Subcutaneous adipose tissue (tissue), 4 donors: ENCODE results near the gene NADK. TPM values are rescaled to one million over a fixed set of nuclear protein-coding genes. Genes with fewer than 3 reads are reported as not detected.

Experiments used
- total RNA-seq, 4 donors: library from RNA; depleted of rRNA; stranded (reverse); fragments of >200 nt; gene quantifications; one replicate each; pipeline ENCODE4 v1.1.0, GENCODE V29; 2016
- TF ChIP-seq, protein P1 (sequence below): fragments of 450-650 bp; IDR thresholded peaks from one replicate; pipeline ENCODE4 v1.5.1; 2016; ENCODE audit warnings: low read depth, mild to moderate bottlenecking, control low read depth, antibody characterized with exemption, moderate library complexity

The NADK gene
- total RNA-seq, 4 donors from 2014 or later, result 98.8 to 147 (median 111) TPM

GRCh38 chr1:1758059-1758621 lies 20.1 kb downstream of the NADK start:
- TF ChIP-seq, protein P1, sequence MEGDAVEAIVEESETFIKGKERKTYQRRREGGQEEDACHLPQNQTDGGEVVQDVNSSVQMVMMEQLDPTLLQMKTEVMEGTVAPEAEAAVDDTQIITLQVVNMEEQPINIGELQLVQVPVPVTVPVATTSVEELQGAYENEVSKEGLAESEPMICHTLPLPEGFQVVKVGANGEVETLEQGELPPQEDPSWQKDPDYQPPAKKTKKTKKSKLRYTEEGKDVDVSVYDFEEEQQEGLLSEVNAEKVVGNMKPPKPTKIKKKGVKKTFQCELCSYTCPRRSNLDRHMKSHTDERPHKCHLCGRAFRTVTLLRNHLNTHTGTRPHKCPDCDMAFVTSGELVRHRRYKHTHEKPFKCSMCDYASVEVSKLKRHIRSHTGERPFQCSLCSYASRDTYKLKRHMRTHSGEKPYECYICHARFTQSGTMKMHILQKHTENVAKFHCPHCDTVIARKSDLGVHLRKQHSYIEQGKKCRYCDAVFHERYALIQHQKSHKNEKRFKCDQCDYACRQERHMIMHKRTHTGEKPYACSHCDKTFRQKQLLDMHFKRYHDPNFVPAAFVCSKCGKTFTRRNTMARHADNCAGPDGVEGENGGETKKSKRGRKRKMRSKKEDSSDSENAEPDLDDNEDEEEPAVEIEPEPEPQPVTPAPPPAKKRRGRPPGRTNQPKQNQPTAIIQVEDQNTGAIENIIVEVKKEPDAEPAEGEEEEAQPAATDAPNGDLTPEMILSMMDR, result no peak

GRCh38 chr1:1757422-1758058 lies 20.7 kb downstream of the NADK start:
- TF ChIP-seq, protein P1, result no peak

DNA sequence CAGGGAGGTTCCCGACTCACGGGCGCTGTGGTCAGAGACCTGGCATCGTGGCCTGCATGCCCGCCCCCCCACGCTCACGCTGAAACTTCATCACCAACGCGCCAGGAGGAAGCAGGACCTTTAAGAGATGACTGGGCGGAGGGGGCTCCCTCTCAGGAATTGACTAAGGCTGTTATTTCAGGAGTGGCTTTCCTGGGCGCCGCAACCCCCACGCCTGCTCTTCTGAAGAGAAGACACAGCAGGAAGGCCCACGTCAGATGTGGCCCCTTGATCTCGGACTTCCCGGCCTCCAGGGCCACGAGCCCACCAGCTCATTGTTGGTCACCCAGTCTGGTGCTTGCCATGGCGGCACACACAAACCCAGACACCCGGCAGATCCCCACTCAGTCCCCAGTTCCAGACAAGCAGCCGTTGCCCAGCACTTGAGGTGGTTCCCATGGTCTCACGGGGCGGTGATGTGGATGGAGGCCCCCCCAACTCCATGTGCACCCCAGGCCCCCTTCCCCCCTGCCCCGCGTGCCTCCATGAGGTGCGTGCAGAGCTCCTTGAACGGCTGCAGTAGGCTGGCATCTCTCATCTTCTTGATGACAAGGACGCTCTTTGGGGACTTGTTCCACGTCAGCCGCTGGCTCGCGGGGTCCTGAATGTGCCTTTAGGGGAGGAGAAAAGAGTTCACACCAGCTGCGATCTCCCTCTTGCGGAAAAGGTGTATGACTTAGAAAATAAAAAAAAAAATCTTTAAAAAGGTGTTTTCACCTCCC lies 21.4 kb downstream of the NADK start:
- TF ChIP-seq, protein P1, result no peak

- TF ChIP-seq, protein P1, result no peak
Measured at GRCh38 chr1:1755852-1756251, 22.4 kb downstream of the NADK start.

- TF ChIP-seq, protein P1, result no peak
Measured at GRCh38 chr1:1755426-1755825, 22.8 kb downstream of the NADK start.

DNA sequence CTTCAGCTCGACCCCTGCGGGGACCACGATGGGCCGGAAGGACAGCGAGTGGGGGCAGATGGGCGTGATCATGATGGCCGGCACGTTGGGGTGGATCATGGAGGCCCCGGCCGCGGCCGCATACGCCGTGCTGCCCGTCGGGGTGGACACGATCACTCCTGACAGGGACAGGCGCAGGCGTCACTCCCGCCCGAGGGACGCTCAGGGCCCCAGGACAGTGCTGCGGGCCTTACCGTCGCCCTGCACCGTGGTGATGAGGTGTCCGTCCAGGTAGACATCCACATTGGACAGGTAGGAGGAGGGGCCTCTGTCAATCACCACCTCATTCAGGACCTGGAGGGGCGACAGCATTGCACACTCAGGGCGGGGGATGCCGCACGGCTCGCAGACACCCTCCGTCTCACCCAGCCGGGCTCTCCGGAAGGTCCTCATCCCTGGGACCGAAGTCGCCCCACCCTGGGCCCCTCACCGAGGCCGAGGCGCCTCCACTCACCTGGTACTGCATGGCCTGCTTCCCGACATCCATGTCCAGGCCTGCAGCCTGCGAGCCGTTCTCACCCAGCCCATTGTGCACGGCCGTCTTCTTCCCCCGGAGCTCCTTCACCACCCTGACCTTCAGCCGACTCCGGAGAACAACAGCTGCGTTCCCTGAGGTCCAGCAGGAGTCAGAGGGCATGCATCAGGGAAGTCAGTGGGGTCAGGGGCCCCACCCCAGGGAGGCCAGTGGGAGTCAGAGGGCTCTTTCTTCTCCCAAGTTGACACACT lies 24.0 kb downstream of the NADK start:
- TF ChIP-seq, protein P1, result no peak

DNA sequence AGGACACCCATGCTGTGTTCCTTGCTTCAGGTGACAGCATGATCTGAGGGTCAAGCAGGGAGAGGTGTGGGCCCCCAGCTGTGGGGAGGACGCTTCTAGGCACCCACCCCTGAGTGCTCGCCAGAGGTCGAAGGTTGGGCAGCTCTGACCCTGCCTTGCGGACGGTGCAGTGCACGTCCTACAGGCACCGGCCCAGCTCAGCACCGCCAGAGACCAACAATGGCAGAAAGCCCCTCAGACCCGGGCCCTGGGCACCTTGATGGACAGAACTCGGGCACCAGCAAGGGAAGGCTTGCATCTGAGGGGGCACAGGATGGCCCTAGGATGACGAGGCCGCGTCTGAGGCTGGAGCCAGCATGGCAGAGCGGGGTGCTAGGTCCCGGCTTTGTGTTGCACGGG lies 24.7 kb downstream of the NADK start:
- TF ChIP-seq, protein P1, result no peak
